AG08396 (cell line): ENCODE data around the gene DLG3.

Experiments used
- DNase-seq: peaks from one replicate; pipeline ENCODE4 v3.0.0; 2012; ENCODE audit warnings: low spot score, mixed read lengths

DLG3 gene

GRCh38 chrX:70525733-70526132, 81.1 kb downstream of the DLG3 start:
- no peak for DNase-seq

DNA sequence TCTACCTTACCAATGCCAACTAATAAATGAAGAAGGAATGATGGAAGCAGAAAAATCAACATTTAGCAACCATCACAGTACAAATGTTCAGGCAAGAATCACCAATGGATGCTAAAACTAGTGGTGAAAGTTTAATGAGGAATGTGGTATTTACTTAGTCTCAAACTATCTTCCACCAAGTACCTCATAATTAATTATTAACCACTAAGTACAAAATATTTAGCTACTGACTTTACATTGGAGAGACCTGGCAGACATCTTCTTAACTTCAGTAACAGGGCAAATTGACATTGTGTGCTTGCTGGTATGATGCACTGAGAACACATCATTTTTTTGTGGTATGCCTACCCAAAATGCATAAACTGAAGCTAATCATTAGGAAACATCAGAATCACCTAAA, 82.4 kb downstream of the DLG3 start:
- DNase-seq: no peak

GRCh38 chrX:70527610-70528345, 83.1 kb downstream of the DLG3 start:
- no peak for DNase-seq

DNA sequence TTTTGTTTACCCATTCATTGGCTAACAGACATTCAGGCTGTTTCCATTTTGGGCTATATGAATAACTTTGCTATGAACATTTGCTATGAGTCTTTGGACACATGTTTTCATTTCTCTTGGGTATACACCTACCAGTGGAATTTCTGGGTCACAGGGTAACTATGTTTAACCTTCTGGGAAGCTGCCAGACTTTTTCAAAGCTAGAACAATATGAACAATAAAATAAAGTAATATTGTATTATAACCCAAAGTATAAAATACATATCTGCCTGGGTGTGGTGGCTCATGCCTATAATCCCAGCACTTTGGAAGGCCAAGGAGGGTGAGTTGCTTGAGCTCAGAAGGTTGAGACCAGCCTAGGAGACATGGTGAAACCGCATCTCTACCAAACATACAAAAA, 90.6 kb downstream of the DLG3 start:
- no peak for DNase-seq

DNA sequence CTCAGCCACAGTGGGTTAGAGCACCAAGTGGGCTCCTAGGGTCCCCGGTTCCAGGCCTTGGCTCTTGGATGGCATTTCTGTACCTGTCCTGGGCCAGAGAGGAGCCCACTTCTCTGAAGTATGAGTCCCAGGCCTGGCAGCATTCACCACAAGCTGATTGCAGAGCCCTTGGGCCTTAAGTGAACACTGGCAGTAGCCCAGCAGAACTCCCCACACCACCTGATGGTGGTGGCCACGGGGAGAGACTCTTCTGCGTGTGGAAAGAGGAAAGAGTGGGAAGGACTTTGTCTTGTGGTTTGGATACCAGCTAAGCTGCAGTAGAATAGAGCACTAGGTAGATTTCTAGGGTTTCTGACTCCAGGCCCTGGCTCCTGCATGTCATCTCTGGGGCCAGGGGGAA, 104.8 kb downstream of the DLG3 start:
- no peak for DNase-seq

- no peak for DNase-seq
These were observed 107.6 kb downstream of the DLG3 start for GRCh38 chrX:70552130-70552704.

DNA sequence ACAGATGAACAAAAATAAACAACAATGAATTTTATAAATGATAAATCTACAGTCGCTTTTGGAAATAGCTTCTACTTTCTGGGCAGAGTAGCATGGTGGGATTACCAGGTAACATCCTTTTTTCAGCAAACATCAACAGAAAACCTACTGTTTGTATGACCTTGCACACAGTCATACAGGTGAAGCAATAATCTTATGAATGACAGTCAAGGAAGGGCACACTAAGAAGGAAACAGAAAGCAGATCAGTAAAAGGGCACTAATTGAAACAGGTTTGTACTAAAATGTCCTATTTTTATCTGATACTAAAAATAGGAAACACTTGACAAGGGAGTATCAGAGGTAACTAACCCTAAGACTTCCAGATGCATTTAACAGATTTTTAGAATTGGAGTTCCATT, 108.9 kb downstream of the DLG3 start:
- no peak for DNase-seq

GRCh38 chrX:70554081-70554480, 109.4 kb downstream of the DLG3 start:
- no peak for DNase-seq

GRCh38 chrX:70554523-70554922, 109.9 kb downstream of the DLG3 start:
- DNase-seq: no peak

DNA sequence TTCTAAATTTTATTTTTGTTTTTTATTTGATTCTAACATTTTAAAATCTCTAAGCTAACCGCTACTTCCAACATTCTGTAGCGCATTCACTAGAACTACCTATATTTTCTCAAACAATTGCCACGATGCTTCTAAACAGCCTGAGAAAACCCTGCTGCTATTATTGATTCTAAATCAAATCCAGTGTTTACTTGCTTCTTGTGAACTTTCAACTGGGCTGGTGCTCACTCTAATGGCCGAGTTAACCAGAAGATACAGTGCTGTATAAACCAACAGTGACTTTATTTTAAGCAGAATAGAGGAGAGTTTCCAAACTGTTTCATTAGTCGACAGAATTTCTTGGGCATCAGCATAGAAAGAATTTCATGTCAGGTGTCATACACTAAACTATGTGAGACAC, 110.3 kb downstream of the DLG3 start:
- no peak for DNase-seq
